GM23338 (cell line): Measurements from ENCODE around the gene BHLHA9. TPM values are rescaled to one million over a fixed set of nuclear protein-coding genes. Genes with fewer than 3 reads are reported as not detected.

ENCODE experiments used
- CREB1 ChIP-seq: fragments of 250-450 bp; sonication (Bioruptor Pico); IDR thresholded peaks from 2 replicates; pipeline ENCODE4 v1.5.0; 2020; ENCODE audit warnings: low read depth, mild to moderate bottlenecking, moderate library complexity
- EZH2 ChIP-seq: fragments of 200-600 bp; sonication (generic); IDR thresholded peaks from one replicate; pipeline ENCODE4 v1.8.0; 2017; ENCODE audit warnings: antibody characterized with exemption, mild to moderate bottlenecking, low read depth; ENCODE audit not compliant: unreplicated experiment
- EZH2phosphoT487 ChIP-seq: fragments of 200-600 bp; sonication (generic); IDR thresholded peaks from one replicate; pipeline ENCODE4 v1.8.1; 2018; ENCODE audit warnings: antibody characterized with exemption; ENCODE audit not compliant: unreplicated experiment
- NANOG ChIP-seq: IDR thresholded peaks from 2 replicates; pipeline ENCODE4 v1.6.1; 2016; ENCODE audit warnings: antibody characterized with exemption, borderline replicate concordance
- POLR2AphosphoS5 ChIP-seq: IDR thresholded peaks from 2 replicates; pipeline ENCODE4 v1.6.1; 2016; ENCODE audit warnings: antibody characterized with exemption, low read depth
- STAT1 ChIP-seq: IDR thresholded peaks from one replicate; pipeline ENCODE4 v1.6.1; 2016; ENCODE audit warnings: antibody characterized with exemption; ENCODE audit not compliant: unreplicated experiment
- ZNF462 ChIP-seq: fragments of 250-450 bp; sonication (Bioruptor Pico); IDR thresholded peaks from 2 replicates; pipeline ENCODE4 v1.5.0; 2020; ENCODE audit warnings: mild to moderate bottlenecking, moderate library complexity
- polyA plus RNA-seq: library from polyadenylated mRNA; unstranded; fragments of >200 nt; fragmentation: Nextera tagmentation; extraction: Ambion mirVana; gene quantifications from 2 replicates; pipeline ENCODE4 v1.2.1, GENCODE V29; 2016
- total RNA-seq: library from RNA; depleted of rRNA; stranded (reverse); fragments of >200 nt; shearing (Covaris generic); gene quantifications from 2 replicates; pipeline ENCODE4 v1.2.3, GENCODE V29; 2014
- TF ChIP-seq, protein P1 (sequence below), 2 experiments: fragments of 200-600 bp in 1 of 2; sonication (generic) in 1 of 2; conservative IDR thresholded peaks; 2 replicates each; pipeline versions ENCODE4 v1.5.1 to v1.6.1; 2016 to 2017; ENCODE audit warnings: antibody characterized with exemption in 2 of 2, low read depth in 2 of 2, mild to moderate bottlenecking in 2 of 2, moderate library complexity in 1 of 2
- TF ChIP-seq, protein P2 (sequence below): IDR thresholded peaks from 2 replicates; pipeline ENCODE4 v1.6.1; 2016; ENCODE audit warnings: antibody characterized with exemption

The BHLHA9 gene
- total and polyA plus RNA-seq, 2 experiments from 2014 or later: 0.39 to 2.3 TPM

- TF ChIP-seq ZNF462 (CRISPR knock-in tag) (no peak), POLR2AphosphoS5 (no peak), NANOG (no peak), EZH2phosphoT487 (no peak), CREB1 (CRISPR knock-in tag) (no peak), EZH2 (no peak), STAT1 (no peak)
- TF ChIP-seq, protein P1, sequence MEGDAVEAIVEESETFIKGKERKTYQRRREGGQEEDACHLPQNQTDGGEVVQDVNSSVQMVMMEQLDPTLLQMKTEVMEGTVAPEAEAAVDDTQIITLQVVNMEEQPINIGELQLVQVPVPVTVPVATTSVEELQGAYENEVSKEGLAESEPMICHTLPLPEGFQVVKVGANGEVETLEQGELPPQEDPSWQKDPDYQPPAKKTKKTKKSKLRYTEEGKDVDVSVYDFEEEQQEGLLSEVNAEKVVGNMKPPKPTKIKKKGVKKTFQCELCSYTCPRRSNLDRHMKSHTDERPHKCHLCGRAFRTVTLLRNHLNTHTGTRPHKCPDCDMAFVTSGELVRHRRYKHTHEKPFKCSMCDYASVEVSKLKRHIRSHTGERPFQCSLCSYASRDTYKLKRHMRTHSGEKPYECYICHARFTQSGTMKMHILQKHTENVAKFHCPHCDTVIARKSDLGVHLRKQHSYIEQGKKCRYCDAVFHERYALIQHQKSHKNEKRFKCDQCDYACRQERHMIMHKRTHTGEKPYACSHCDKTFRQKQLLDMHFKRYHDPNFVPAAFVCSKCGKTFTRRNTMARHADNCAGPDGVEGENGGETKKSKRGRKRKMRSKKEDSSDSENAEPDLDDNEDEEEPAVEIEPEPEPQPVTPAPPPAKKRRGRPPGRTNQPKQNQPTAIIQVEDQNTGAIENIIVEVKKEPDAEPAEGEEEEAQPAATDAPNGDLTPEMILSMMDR (conservative IDR thresholded peaks at IDR 0.05; ENCODE audit: low read depth in 2 of 2): no peak
- TF ChIP-seq, protein P2, sequence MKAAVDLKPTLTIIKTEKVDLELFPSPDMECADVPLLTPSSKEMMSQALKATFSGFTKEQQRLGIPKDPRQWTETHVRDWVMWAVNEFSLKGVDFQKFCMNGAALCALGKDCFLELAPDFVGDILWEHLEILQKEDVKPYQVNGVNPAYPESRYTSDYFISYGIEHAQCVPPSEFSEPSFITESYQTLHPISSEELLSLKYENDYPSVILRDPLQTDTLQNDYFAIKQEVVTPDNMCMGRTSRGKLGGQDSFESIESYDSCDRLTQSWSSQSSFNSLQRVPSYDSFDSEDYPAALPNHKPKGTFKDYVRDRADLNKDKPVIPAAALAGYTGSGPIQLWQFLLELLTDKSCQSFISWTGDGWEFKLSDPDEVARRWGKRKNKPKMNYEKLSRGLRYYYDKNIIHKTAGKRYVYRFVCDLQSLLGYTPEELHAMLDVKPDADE: no peak
Observed at GRCh38 chr17:1260770-1261161, 9.5 kb upstream of the BHLHA9 start (continued).
